CD4-positive, alpha-beta T cell treated with Interleukin-12 subunit alpha and Interleukin-12 subunit beta, for 1 hour (primary cell): ENCODE measurements around the gene PIH1D2.
"Not testable (repeated sequence)": the region's sequence is repeated elsewhere in the genome, so short reads cannot be mapped to it uniquely, and the experiment has no call there.

ENCODE experiments used
- DNase-seq: peaks from one replicate; pipeline ENCODE4 v3.0.0-alpha.2; 2020

The PIH1D2 gene, protein sequence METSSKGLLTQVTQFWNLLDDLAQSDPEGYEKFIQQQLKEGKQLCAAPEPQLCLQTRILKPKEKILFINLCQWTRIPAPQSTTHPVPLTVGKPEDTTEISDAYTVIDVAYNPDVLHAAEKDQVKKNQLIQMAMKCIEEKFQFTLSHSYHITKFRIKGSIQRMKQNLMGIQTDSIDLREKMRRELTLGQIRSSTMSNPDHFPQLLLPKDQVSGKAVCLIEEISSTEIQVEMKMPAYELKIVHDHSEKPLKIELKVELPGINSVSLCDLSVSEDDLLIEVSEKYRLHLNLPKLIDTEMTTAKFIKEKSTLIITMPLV

DNA sequence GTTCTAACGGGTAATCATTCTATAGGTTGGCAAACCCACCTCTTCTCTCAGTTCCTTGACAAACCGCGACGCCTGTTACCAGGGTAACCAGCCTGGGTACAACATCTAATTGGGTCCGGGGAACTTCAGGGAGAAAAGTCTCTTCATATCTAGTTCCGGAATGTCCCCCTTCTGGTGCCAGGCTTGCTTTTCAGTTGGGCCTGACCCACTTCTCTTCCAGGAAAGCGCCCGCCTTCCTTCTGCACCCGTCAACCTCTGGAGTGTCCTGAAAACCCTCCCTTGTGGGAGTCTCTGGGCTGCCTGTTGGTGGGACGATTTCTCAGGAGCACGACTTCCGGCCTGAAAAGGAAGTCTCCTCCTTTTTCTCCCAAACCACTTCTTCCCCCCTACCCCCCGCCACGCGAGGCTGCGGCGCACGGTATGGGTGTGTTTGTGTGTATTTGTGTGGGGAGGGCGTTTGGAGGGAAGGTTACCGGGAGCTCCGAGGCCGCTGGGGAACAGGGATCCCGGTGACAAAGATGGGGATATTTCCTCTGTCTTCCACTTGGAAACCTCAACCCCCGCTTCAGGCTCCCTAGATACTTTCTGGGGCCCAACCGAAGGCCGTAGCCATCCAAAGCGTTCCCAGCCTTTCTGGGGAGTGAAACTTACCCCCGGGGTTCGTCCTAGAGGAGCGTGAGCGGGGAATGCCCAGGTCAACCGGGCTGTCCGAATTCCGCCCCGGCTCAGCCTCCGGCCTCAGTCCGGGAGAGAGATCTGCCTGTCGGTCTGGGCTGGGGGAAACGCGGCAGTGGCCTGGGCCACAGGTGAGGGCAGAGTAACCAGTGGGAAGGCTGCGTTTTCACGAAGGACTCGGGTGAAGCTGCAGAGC, at the start of gene PIH1D2, which contains the start of gene NKAPD1:
TSS of gene PIH1D2 (minus strand) at position 77 of the 871 bp plus-strand sequence. CDS start 843 bp downstream, outside the sequence.
TSS of gene NKAPD1 (plus strand) at position 359 of the 871 bp plus-strand sequence. CDS start 1,276 bp downstream, outside the sequence.
- DNase-seq: peak; percentile 88

DNA sequence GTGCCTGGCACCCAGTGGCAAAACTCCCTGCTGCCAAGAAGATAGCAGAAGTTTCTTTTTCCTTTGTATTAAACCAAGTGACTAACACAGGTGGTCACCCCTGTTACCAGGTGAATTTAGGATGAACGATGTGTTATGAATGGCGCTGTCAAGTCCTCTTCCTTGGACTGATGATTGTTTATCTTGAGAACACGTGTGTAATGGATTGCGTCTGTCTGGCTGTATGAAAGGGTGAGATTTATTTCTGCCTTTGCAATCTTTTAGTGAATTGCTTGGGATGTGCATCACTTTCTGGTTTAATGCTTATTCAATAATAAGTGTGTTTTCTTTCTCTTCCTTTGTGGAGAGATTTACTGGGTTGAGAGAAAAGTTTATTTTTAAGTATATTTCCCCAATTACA, 49.3 kb upstream of the PIH1D2 start:
- DNase-seq: no peak

DNA sequence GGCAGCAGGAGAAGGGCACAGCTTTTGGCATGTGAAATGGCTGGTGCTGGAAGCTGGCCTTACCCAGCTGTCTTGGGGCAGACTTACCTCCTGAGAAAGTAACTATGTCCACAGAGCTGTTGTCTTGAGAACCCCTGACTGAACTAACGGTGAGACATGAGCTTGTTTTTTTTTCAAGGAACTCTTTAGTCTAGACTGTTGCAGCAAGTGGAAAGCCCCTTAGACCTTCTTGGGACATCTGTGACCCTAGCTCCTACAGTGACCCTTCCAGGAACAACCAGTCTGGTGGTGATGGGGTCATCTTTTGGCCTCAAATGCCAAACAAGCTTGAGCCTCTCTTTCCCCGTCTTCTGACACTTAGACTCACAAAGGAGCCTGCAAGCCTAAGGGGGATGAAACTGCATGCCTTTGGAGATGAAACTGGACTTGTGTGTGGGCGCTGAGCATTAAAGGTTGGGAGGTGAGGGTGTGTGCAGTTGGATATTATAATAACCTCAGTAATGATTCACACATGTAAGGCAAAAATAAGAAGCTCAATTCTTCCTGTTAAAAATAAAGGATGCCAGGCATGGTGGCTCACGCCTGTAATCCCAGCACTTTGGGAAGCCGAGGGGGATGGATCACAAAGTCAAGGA, 48.3 kb upstream of the PIH1D2 start:
- DNase-seq: no peak

DNA sequence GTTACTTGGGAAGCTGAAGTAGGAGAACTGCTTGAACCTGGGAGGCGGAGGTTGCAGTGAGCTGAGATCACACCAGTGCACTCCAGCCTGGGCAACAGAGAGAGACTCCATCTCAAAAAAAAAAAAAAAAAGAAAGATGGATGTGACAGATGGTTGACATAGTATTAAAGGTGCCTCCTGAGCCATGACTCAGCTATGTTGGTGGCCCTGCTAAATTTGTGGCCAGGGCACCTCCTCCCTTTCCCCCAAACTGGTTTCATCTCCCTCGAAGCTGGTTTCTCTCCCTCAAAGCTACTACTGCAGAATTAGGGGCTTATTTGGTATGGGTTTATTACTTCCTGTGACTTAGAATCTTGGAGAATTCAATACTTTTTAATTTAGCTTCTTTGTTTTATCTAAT, 44.4 kb upstream of the PIH1D2 start:
- DNase-seq: no peak

DNA sequence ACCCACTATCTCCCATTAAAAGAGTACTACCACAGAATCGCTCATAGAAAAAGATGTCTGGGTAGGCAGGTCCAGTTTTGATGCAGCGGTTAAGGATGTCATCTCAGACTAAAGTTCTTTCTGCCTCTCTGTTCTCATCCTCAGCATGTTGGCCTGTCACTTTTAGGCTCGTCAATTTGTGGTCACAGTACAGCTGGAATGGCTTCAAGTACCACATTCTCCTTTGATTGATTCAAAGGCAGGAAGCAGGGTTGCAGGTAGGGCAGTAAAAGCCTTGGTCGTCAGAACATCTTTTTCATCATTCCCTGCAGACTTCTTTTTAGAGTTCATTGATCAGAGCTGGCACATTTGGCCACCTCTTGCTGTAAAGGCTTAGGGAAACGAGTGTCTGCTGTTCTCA, 41.6 kb upstream of the PIH1D2 start:
- no peak for DNase-seq

DNA sequence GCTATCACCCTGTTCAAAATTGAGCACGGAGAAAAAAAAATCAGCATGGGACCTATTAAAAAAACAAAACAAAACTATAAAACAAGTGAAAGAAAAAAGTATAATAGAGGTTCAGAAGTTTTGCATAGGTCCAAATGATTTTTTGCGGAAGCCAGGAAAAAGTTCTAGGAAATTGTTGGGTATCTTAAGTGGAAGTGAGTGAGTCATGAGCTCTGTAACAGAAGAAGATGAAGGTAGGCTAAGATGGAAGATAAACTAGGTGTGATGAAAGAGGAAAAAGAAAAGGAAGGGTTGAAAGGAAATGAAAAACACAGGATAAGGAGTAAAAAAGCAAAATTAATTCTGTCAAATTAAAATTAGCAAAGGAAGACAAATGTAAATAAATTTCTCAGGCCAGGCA, 40.6 kb upstream of the PIH1D2 start:
- no peak for DNase-seq

DNA sequence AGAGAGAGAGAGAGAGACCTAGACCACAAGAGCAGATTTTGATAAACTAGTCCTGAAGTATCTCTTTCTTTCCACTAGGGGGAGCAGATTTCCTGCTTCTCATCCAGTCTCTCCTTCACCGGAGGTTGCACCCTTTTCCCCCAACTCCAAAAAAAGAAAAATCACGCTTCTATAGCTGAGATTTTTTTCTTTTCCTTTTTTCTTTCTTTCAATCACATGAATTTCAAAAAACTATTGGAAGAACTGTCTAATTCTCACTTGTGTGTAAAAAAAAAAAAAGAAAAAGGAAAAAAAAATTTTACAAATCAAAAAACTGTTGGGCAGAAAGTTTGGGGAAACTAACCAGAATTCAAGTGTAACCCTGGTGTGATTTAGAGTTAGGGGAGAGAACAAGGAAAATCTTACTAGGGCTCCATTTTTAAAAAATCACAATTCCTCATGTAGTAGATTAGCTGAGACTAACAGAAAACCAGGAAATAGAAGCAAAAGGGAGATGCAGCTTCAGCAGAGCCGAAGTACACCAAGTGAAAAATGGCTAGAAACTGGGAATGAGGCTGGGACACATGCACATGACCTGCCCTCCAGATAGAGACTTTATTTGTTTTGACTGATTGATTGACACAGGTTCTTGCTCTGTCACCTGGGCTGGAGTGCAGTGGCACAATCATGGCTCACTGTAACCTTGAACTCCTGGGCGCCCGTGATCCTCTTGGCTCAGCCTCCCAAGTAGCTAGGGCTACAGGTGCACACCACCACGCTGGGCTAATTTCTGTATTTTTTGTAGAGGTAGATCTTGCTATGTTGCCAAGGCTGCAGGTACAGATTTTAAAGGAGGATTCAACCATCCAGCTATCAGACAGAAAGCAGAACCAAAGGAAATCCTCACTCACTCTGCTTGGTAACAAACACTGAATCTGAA, 40.0 kb upstream of the PIH1D2 start:
- peak; percentile 49 for DNase-seq

DNA sequence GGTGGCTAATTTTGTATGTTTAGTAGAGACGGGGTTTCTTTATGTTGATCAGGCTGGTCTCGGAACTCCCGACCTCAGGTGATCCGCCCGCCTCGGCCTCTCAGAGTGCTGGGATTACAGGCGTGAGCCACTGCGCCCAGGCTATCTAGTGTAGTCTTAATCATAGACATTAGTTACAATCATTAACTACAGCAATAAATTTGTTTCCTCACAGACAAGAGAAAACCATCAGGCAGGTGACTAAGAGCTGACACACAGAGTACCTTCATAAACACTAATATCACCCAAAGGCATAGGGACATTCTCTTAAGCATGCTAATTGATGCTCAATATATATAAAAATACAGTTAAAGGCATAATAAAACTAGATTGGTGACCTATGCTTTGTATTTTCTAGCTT, 32.3 kb upstream of the PIH1D2 start:
- no peak for DNase-seq

DNA sequence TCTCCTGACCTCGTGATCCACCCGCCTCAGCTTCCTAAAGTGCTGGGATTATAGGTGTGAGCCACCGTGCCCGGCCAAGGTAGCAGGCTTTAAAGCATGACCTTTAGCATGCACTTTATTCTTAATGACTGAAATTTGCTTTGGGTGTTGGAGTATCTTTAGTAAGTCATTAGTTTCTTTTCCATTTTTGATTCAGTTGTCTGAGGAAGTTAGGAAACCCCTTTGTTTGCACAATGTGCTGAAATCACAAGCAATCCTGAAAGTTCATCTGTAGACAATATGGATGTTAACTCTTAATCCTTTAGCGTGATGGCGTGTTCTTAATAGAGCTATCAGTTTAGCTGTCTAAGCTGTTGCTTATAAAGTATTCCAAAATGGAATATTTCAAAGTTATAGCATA, 29.6 kb upstream of the PIH1D2 start:
- DNase-seq: no peak

DNA sequence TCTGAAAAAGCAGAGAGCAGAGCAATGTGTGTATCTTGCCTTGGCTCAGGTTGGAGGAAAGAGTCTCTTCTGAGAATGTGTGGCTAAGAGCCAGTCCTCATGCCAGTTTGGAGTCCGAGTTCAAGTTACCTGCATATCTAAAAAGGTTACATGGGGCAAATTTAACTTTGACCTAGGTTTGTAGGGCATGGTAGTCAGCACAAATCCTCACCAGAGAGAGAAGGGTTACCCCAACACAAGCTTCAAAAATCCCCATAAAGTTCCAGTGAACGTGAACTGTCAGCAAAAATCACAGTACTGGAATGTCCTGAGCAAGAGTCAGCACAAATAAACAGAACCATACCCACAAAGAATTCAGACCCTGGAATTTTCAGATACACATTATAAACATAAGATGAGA, 26.6 kb upstream of the PIH1D2 start:
- DNase-seq: no peak

DNA sequence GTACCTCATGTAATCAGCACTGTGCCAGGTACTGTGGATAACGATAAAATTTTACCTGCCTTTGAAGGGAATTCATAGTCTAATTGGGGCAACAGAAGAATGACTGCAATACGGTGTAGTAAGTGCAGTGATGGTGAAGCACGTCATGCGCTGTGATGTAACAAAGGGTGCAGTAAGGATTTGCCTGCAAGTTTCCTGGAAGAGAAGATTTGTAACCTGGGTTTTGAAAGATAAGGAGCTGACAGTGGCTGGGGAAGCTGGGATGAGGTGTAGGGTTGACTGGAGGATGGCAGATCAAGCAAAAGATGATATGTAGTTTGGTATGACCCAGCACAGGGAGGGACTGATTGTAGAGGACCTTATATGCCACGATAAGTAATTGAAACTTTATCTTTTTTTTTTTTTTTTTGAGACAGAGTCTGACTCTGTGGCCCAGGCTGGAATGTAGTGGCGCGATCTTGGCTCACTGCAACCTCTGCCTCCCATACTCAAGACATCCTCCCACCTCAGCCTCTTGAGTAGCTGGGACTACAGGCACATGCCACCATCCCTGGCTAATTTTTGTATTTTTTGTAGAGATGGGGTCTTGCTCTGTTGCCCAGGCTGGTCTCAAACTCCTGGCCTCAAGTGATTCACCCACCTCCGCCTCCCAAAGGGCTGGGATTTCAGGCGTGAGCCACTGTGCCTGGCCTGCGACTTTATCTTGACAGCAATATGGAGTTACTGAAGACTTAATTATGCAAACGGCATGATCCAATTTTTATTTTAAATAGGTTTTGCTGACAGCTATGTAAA, 24.1 kb upstream of the PIH1D2 start:
- DNase-seq: no peak

DNA sequence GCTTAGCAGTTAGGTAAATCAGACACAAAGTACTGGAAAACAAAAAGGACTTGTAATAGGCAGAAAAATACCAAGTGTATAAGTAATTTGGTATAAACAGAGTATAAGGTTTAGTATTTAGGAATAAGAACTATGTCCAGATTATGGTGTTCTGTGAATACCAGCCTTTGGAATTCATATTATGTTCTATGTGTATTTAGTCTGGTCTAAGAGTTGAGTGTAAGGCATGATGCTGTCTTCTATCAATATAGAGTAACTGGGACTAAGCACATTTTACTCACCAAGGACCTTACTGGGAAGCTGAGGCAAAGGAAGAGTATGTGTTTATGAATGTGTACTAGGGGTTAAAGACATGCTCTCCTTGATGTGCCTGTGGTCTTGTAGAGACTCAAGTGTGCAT, 22.4 kb upstream of the PIH1D2 start:
- no peak for DNase-seq

DNA sequence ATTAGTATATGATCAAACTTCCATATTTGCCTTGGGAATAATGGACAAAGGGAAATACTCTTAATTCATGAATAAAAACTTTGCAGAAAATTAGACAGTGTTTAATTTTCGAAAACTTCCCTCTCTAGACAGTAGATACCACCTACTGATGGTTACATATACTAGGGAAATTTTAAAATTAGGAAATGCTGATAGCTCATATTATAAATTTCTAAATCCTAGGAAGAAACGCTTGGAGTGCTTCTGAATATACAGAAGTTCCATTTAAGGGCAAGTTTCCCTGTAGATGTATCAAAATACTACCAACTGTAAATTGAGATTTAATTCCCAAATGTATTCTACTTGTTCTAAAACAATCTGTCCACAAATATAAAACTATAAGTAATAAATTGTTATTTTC, 21.5 kb upstream of the PIH1D2 start:
- DNase-seq: not testable (repeated sequence)

DNA sequence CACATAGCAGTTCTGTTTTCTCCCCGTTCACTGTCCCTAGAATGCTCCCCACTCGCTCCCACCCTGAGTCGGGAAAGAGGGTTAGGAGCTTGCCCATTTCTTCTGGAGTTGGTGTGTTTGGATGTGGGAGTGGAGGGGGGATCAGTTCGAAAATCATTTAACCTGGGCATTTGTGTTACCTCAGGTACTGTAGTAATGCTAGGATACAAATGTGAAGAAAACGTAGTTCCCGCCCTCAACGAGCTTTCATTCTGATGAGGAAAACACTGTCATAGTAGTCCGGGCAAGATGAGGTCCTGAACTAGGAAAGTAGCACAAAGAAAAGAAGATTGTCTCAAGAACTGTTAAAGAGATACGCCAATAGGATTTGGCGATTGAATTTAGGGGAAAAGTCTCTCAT, 13.4 kb upstream of the PIH1D2 start:
- no peak for DNase-seq

DNA sequence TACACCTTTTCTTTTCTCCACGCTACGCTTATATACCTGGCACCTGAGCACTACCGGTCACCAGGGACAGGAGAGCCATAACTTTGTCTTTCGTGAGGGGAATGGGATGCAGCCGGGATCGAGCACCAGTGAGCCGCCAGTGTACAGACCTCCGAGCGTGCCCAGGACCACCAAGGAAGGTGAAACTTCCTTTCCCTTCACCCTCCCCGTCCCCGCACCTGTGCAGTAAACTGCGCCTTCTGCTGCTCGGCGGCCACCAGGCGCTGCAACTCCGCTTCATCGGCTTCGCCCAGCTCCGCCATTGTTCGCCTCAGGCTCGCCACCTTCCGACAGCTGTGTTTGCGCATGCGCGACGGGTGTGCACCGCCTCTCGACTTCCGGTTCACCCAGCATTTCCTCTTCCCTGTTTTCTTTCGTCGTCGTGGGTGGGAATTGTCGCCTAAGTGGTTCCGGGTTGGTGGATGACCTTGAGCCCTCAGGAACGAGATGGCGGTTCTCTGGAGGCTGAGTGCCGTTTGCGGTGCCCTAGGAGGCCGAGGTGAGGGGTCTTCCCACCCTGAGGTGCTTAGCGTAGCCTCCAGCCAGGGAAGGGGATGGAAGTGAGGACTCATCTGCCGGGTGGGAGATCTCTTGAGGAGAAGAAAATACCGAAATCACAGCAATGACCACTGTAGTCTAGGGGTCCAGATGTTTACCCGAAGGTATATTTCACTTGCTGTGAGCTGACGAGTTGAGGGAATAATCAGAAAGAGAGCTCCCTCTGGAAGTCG, 12.8 kb upstream of the PIH1D2 start, which contains the start of the genes SDHD and TIMM8B:
TSS of gene SDHD (plus strand) at position 452 of the 770 bp plus-strand sequence. CDS start at position 487, 35 bp downstream.
TSS of gene TIMM8B (minus strand) at position 335 of the 770 bp plus-strand sequence. CDS start at position 302, 33 bp downstream.
- DNase-seq: peak; percentile 97

DNA sequence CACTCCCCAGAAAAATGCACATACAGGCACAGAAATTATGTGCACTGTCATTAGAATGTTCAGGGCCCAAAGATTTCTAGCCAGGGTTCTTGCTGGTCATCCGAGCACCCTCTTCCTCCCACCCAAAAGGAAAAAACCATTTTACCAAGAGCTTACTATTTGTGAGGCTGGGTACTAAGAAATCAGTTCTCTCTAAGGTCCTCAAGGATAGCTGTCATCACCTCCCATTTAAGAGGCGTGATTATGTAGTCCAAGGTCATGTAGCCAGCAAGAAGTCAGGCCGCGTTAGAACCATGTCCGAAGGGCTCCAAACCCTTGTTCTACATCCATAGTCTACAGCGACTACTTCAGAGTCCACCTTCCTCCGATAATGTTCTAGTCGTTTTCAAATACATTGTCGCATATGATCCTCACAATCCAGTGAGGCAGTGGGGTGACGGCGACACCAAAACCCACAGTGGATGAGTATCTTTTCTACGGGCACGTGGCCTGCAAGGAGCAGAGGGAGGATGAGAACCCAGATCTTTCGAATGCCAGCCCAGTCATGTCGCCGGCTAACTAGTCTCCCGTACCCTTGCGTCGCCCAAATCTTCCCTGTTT, 12.1 kb upstream of the PIH1D2 start:
- no peak for DNase-seq

DNA sequence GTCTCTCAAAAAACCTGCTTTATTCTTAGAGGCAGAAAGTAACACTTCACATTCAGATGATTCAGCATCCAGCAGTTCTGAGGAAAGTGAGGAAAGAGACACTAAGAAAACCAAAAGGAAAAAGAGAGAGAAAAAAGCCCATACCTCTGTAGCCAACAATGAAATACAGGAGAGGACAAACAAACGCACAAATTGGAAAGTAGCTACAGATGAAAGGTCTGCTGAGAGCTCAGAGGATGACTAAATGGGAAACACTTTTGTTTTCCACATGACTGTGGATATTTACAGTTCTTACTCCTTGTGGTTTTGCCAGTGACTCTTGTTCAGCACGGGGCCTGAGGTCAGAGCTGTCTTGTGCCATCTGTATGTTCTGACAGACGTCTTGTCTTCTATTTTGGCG, 8.9 kb upstream of the PIH1D2 start:
- no peak for DNase-seq

DNA sequence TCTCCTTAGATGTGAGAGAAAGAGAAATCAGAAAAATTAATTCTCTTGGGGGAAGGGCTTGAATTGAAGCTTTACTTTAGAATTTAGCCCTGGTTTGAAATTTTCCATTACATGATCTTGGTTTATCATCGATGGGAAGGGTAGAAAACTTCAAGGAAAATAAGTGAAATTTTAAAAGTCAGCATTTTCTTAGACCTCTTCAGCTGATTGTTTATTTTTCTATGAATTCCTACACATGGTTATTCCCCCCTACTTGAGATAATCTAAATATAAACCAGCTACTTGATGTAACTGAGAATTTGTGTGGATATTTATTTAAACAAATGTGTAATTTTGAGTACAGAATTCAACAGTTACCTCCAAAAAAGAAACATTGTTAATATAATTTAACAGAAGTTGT, 10.9 kb downstream of the PIH1D2 start:
- no peak for DNase-seq

DNA sequence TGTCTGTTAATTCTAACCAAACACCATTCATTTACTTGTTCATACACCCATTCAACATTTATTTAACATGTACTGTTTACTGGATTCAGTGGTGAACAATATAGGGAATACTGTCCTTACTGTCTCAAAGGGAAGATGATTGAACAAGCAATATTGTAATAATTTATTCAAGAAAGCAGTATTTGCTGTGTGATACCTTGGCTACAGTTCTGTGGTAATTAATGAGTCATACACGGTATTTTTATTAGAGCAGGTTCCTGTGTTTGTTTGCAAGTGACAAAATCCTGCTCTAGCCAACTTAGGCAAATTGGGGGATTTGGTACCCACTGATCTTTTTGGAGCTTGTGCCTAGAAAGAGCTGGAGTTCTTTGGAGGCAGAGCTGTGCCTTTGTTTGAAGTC, 15.7 kb downstream of the PIH1D2 start:
- DNase-seq: no peak

DNA sequence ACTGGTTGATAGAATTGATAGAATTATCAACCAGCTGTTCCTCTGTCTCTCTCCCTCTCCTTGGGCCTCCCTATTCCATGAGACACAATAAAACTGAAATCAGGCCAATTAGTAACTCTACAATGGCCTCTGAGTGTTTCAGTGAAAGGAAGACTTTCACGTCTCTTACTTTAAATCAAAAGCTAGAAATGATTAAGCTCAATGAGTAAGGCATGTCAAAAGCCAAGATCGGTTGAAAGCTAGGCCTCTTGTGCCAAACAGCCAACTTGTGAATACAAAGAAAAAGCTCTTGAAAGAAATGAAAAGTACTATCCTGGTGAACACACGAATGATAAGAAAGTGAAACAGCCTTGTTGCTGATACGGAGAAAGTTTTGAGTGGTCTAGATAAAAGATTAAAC, 16.6 kb downstream of the PIH1D2 start:
- no peak for DNase-seq
